NAMALWA (cell line): ENCODE results near the gene SPP2.

Experiments
- DNase-seq: peaks from one replicate; pipeline ENCODE4 v3.0.0-alpha.2; 2015; ENCODE audit warnings: low spot score

SPP2 gene

DNA sequence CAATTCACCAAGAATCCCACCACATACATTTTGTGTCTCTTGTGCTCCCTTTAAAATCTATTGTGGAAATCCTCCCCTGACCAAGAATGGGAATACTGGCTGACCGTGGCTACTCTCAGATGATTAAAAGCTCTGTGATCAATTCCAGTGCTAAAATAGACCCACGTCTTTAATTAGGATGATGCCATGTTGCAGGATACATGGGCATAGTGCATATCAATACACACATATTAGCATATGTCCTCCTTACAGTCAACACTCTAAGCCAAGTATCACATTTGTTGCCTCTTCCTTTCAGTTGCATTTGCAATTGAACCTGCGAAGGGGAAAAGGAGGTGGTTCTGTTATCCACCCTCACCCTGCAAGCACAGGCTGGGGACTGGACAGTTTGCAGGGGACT lies 41.8 kb downstream of the SPP2 start:
- DNase-seq = no peak

GRCh38 chr2:234095301-234095700 lies 44.8 kb downstream of the SPP2 start:
- no peak for DNase-seq

GRCh38 chr2:234096164-234096563 lies 45.7 kb downstream of the SPP2 start:
- DNase-seq = no peak

GRCh38 chr2:234098681-234099080 lies 48.2 kb downstream of the SPP2 start:
- DNase-seq = no peak

DNA sequence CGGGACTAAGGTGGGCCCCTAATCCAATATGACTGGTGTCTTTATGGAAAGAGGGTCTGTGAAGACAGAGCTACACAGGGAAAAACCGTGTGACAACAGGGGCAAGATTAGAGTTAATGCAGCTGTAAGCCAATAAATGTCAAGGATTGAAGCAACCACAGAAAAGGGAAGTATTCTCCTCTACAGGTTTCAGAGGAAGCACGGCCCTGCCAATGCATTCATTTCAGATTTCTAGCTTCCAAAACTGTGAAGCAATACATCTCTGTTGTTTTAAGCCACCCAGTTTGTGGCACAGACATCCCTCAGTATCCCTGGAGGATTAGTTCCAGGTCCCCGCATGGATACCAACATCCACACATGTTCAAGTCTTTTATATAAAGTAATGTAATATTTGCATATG lies 48.8 kb downstream of the SPP2 start:
- DNase-seq = peak; percentile 15

- DNase-seq = no peak
Observed at GRCh38 chr2:234100686-234101085, 50.2 kb downstream of the SPP2 start.

GRCh38 chr2:234102112-234102511 lies 51.6 kb downstream of the SPP2 start:
- no peak for DNase-seq

- no peak for DNase-seq
Observed at GRCh38 chr2:234107861-234108260, 57.4 kb downstream of the SPP2 start.

- DNase-seq = no peak
Observed at GRCh38 chr2:234109321-234109720, 58.8 kb downstream of the SPP2 start.

GRCh38 chr2:234110219-234110618 lies 59.7 kb downstream of the SPP2 start:
- DNase-seq = no peak

DNA sequence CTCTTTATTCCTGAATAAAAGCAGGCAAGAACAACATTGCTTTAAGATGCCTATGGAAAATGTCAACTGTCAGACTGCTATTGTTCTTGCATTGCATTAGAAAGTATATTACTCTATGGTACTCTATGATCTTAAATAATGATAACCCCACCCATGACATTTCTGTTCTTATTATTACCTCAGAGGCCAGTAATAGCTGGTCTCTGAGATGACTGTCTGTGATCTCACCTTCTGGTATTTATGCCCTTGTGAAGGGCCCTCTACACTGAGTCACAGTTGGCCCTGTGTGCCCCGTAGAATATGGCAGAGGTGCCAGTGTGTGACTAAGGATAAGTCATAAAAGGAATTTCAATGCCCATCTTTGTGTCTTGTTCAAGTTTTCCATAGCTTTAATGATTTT lies 61.0 kb downstream of the SPP2 start:
- DNase-seq = no peak

DNA sequence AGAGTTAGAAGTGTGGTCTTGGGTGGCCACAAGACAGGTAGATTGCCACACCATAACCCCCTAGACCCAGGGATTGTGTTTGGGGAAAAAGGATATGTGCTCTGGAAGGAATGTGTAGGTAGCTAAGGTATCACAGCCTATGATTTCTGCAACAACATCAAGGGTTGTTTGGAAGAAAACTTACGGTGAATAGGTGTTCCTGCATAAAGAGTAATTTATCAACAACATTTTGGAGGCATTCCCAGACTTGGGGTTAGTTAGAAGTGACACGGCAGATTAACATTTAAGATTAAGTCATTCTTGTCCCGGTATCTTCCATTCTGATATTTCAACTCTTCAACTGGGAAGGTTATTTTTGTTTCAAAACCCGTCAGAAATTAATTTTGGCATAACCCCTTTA lies 65.5 kb downstream of the SPP2 start:
- no peak for DNase-seq

- DNase-seq = no peak
Observed at GRCh38 chr2:234121999-234122398, 71.5 kb downstream of the SPP2 start.

- DNase-seq = no peak
Observed at GRCh38 chr2:234125451-234126145, 75.1 kb downstream of the SPP2 start.

- no peak for DNase-seq
Observed at GRCh38 chr2:234126146-234126470, 75.6 kb downstream of the SPP2 start.
